GM12878 (cell line): ENCODE measurements around the gene NPSR1. TPM values are rescaled to one million over a fixed set of nuclear protein-coding genes. Genes with fewer than 3 reads are reported as not detected.

Experiments
- ATAC-seq: fragments of 200-7000 bp; cut with Tn5 transposase; 3 replicates; pipeline ENCODE4 v1.9.1; 2020; ENCODE audit warnings: mild to moderate bottlenecking, moderate library complexity
- BruUV-seq: library from RNA; stranded (reverse); fragments of 400-500 nt; replicated peaks from 2 replicates; lab custom pipeline; 2021; lab: Mats Ljungman, UMichigan
- CTCF ChIA-PET: fragments of 300-600 bp; sonication (Branson Sonifier 250); formaldehyde crosslinking; extraction: SDS; loops from one replicate; lab custom pipeline; 2021; ENCODE audit warnings: inconsistent platforms; lab: Yijun Ruan, JAX
- POLR2A ChIA-PET: fragments of 350-600 bp; formaldehyde crosslinking; extraction: SDS; loops from one replicate; lab custom pipeline; 2021; ENCODE audit warnings: inconsistent platforms; lab: Charles Lee
- RAD21 ChIA-PET: fragments of 300-600 bp; sonication (Branson Sonifier 250); formaldehyde crosslinking; loops from one replicate; lab custom pipeline; 2023; ENCODE audit warnings: antibody characterized with exemption; ENCODE audit not compliant: unreplicated experiment; lab: Charles Lee
- SMC1A ChIA-PET: fragments of 300-600 bp; sonication (Branson Sonifier 250); formaldehyde crosslinking; loops from one replicate; lab custom pipeline; 2023; ENCODE audit not compliant: unreplicated experiment, uncharacterized antibody; lab: Charles Lee
- DNase-seq: peaks from one replicate; pipeline ENCODE4 v3.0.0-alpha.2; 2011; ENCODE audit warnings: low read depth, low spot score
- FAIRE-seq: peaks from 3 replicates; lab custom pipeline; 2011; peaks lifted over from hg19 to GRCh38; lab: Jason Lieb, UNC
- H2AFZ ChIP-seq: 2 replicates; pipeline ENCODE4 v1.6.0; 2011; ENCODE audit warnings: low read depth, low read length, control low read depth; ENCODE audit not compliant: control insufficient read depth
- H3K27ac ChIP-seq: 2 replicates; pipeline ENCODE4 v1.5.1; 2011; ENCODE audit warnings: control low read depth; ENCODE audit not compliant: control insufficient read depth, insufficient read depth
- H3K27me3 ChIP-seq, 2 experiments: replicated peaks in 1 of 2; 2 replicates each; pipeline versions ENCODE4 v1.6.0 to v1.6.1; 2011; ENCODE audit warnings: low read length in 1 of 2; ENCODE audit not compliant: control insufficient read depth in 2 of 2, insufficient read depth in 2 of 2
- H3K36me3 ChIP-seq, 2 experiments: 2 replicates each; pipeline ENCODE4 v1.5.1; 2011; ENCODE audit warnings: low read length in 1 of 2; ENCODE audit not compliant: control insufficient read depth in 2 of 2, insufficient read depth in 2 of 2
- H3K4me1 ChIP-seq: 2 replicates; pipeline ENCODE4 v1.6.1; 2011; ENCODE audit warnings: mild to moderate bottlenecking, low read length, moderate library complexity, mixed read lengths; ENCODE audit not compliant: control insufficient read depth, insufficient read depth
- H3K4me2 ChIP-seq: 2 replicates; pipeline ENCODE4 v1.6.0; 2011; ENCODE audit warnings: control low read depth; ENCODE audit not compliant: control insufficient read depth, insufficient read depth
- H3K4me3 ChIP-seq: fragments of 200-600 bp; sonication (generic); 2 replicates; pipeline ENCODE4 v1.5.1; 2016
- H3K79me2 ChIP-seq: 2 replicates; pipeline ENCODE4 v1.6.0; 2011; ENCODE audit warnings: low read length; ENCODE audit not compliant: control insufficient read depth, insufficient read depth
- H3K9ac ChIP-seq: 2 replicates; pipeline ENCODE4 v1.8.0; 2011; ENCODE audit warnings: low read length, control low read depth, mixed read lengths; ENCODE audit not compliant: control insufficient read depth, insufficient read depth
- H3K9me3 ChIP-seq: replicated peaks from 3 replicates; pipeline ENCODE4 v1.5.1; 2011; ENCODE audit warnings: mild to moderate bottlenecking, low read length; ENCODE audit not compliant: control insufficient read depth, insufficient read depth
- H4K20me1 ChIP-seq: 2 replicates; pipeline ENCODE4 v1.6.0; 2011; ENCODE audit not compliant: control insufficient read depth, insufficient read depth
- BHLHE40 ChIP-seq, 2 experiments: fragments of 450-650 bp in 1 of 2; IDR thresholded peaks; 2 replicates each; pipeline ENCODE4 v1.6.1; 2011 to 2017; ENCODE audit warnings: low read depth in 2 of 2, borderline replicate concordance in 1 of 2, improper control_type of control experiment in 1 of 2, low read length in 1 of 2, mild to moderate bottlenecking in 1 of 2
- CBFB ChIP-seq: IDR thresholded peaks from 2 replicates; pipeline ENCODE4 v1.6.1; 2016; ENCODE audit warnings: antibody characterized with exemption, low read depth
- CEBPB ChIP-seq, 2 experiments: fragments of 150-350 bp in 1 of 2; IDR thresholded peaks; 2 replicates each; pipeline ENCODE4 v1.6.1; 2012 to 2014; ENCODE audit warnings: low read depth in 2 of 2, low read length in 2 of 2, borderline replicate concordance in 1 of 2, inconsistent platforms in 1 of 2
- HDGF ChIP-seq: fragments of 450-650 bp; IDR thresholded peaks from 2 replicates; pipeline ENCODE4 v1.6.1; 2016; ENCODE audit warnings: antibody characterized with exemption
- KDM1A ChIP-seq: fragments of 200-600 bp; sonication (generic); IDR thresholded peaks from 2 replicates; pipeline ENCODE4 v1.6.1; 2016; ENCODE audit warnings: borderline replicate concordance
- RUNX3 ChIP-seq: IDR thresholded peaks from 2 replicates; pipeline ENCODE4 v1.6.1; 2012; ENCODE audit warnings: low read length, inconsistent platforms
- ZBTB4 ChIP-seq: fragments of 450-650 bp; formaldehyde crosslinking; IDR thresholded peaks from 2 replicates; pipeline ENCODE4 v1.4.0; 2022; ENCODE audit warnings: mild to moderate bottlenecking, moderate library complexity
- ZBTB40 ChIP-seq: fragments of 450-650 bp; IDR thresholded peaks from 2 replicates; pipeline ENCODE4 v1.6.1; 2016; ENCODE audit warnings: mild to moderate bottlenecking, moderate library complexity, borderline replicate concordance
- WGBS: methylation state at CpG from one replicate; pipeline ENCODE4 v1.1.6; 2016; ENCODE audit warnings: low lambda C conversion rate; ENCODE audit not compliant: insufficient replicate concordance, insufficient coverage; ENCODE audit errors: missing lambda C conversion rate; 5-methylcytosine and 5-hydroxymethylcytosine counted together
- in situ Hi-C: fragments of 300-500 bp; cut with MboI; formaldehyde crosslinking; loops from 9 replicates; pipeline ENCODE4 v1.14.3; 2018; ENCODE audit warnings: mixed read lengths
- intact Hi-C: fragments of 100-400 bp; cut with micrococcal nuclease; formaldehyde crosslinking; loops from one replicate; pipeline ENCODE4 v1.14.2; 2022; ENCODE audit not compliant: unreplicated experiment
- polyA plus RNA-seq, 11 experiments: library from polyadenylated mRNA; depleted of rRNA in 4 of 11; unstranded in 6 of 11; stranded (reverse) in 5 of 11; fragments of >200 nt; fragmentation: Nextera tagmentation in 4 of 11; fragmentation: Illumina TruSeq in 1 of 11; extraction: Ambion mirVana in 4 of 11; extraction: Trizol in 1 of 11; gene quantifications; 1 replicate in 1 of 11; 2 replicates in 10 of 11; pipeline versions ENCODE4 v1.2.1 to v1.2.3, GENCODE V29; 2011 to 2016; ENCODE audit warnings: inconsistent platforms in 2 of 11, missing spikeins in 2 of 11, low read depth in 1 of 11
- total RNA-seq, 4 experiments: library from RNA; depleted of rRNA in 3 of 4; stranded (reverse); fragments of >200 nt in 3 of 4; fragmentation: Illumina TruSeq in 1 of 4; extraction: Trizol in 1 of 4; gene quantifications; 2 replicates each; pipeline versions ENCODE4 v1.2.1 to v1.2.3, GENCODE V29; 2013 to 2021
- TF ChIP-seq, protein P1 (sequence below): IDR thresholded peaks from 2 replicates; pipeline ENCODE4 v1.6.1; 2011; ENCODE audit warnings: borderline replicate concordance, low read depth, mild to moderate bottlenecking, moderate library complexity, low read length; ENCODE audit not compliant: insufficient read depth, poor library complexity, severe bottlenecking

The NPSR1 gene
- total and polyA plus RNA-seq, 10 of the 15 experiments (the other 5 are each of a cell fraction or from before 2014, with no cell fraction given) = 0.20 TPM; not detected in 9

DNA sequence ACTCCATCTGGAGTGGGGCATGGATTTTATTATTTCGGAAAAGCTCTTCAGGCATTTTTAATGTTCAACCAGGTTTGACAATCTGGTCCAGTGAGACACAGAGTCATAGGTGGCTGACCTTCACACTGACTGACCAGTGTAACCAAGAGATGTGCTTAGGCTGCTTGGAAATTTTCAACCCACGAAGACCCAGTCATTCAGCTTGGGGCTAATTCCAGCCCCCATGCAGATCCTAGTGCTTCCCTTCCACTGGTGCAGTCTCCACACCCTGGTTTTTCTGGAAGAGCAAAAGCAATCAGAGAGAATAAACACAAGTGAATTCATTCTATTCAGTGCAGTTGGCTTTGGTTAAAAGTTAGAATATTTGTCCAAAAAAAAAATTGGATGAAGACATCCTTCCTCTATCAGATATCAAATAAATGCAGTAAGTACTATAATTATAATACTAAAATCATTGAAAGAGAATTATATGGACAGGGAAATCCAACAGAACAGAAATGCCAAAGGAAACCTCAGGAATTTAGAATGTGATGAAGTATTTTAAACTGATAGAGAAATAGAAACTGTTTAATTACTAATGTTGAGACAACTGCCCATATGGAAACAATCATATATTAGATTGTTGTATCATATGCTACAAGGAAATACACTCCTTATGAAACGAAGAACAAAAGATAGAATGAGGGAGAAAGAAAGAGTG lies 178.0 kb downstream of the NPSR1 start (continued):
- TF ChIP-seq, protein P1, sequence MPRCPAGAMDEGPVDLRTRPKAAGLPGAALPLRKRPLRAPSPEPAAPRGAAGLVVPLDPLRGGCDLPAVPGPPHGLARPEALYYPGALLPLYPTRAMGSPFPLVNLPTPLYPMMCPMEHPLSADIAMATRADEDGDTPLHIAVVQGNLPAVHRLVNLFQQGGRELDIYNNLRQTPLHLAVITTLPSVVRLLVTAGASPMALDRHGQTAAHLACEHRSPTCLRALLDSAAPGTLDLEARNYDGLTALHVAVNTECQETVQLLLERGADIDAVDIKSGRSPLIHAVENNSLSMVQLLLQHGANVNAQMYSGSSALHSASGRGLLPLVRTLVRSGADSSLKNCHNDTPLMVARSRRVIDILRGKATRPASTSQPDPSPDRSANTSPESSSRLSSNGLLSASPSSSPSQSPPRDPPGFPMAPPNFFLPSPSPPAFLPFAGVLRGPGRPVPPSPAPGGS = no peak
- TF ChIP-seq CBFB (no peak), HDGF (no peak)

- no peaks in the 10 kb centered on the region for H3K4me1 ChIP-seq
- no peaks in the 10 kb centered on the region for H3K79me2 ChIP-seq
- ChIA-PET RAD21 (no interaction called here), CTCF (interaction anchor here (0.6 to 2.4 kb wide), 4 partner anchors 14 to 683 kb away, joined by 3 to 9 read pairs (median 4); no protein-coding TSS in a partner anchor), POLR2A (no interaction called here), SMC1A (interaction anchor here (1.4 kb wide), 1 partner anchor 8 kb away, joined by 5 read pairs; no protein-coding TSS in a partner anchor)
- in situ Hi-C loops = no loop called here
- no peak for DNase-seq
- no peaks in the 10 kb centered on the region for H4K20me1 ChIP-seq
- ATAC-seq = no peak
- H2AFZ ChIP-seq = no peak overlapping the region
- BruUV-seq = no TSS peak
- no peaks in the 10 kb centered on the region for H3K9me3 ChIP-seq
- no peak for FAIRE-seq
- intact Hi-C loops = no loop called here
- no peak overlapping the region for H3K27ac ChIP-seq
- H3K4me2 ChIP-seq = no peak overlapping the region
- H3K27me3 ChIP-seq = no peaks in the 10 kb centered on the region
- no peak overlapping the region for H3K9ac ChIP-seq
- no peaks in the 10 kb centered on the region for H3K36me3 ChIP-seq
- no peak overlapping the region for H3K4me3 ChIP-seq
- 0% methylated on average over 2 of the region's 2 CpGs for WGBS
- no peak for TF ChIP-seq RUNX3
- no peak for TF ChIP-seq ZBTB40
- TF ChIP-seq ZBTB4 = no peak
- no peak for TF ChIP-seq BHLHE40 (IDR thresholded peaks at IDR 0.05; ENCODE audit: borderline replicate concordance in 1 of 2, low read depth in 2 of 2, low read length in 1 of 2)
- TF ChIP-seq KDM1A = no peak
- no peak for TF ChIP-seq CEBPB (IDR thresholded peaks at IDR 0.05; ENCODE audit: borderline replicate concordance in 1 of 2, low read depth in 2 of 2, low read length in 2 of 2)
Observed at GRCh38 chr7:34837316-34837715, 179.3 kb downstream of the NPSR1 start.
